Keratinocyte (primary cell): ENCODE results near the gene SLCO3A1. TPM values are rescaled to one million over a fixed set of nuclear protein-coding genes. Genes with fewer than 3 reads are reported as not detected.

ENCODE experiments used
- DNase-seq: peaks from one replicate; pipeline ENCODE4 v3.0.0-alpha.2; 2011; ENCODE audit warnings: low read depth, missing footprints, low spot score
- FAIRE-seq: peaks from 2 replicates; lab custom pipeline; 2011; peaks lifted over from hg19 to GRCh38; lab: Jason Lieb, UNC
- H2AFZ ChIP-seq: 2 replicates; pipeline ENCODE4 v1.6.0; 2012; ENCODE audit warnings: low read length, control low read depth, inconsistent platforms; ENCODE audit not compliant: control insufficient read depth
- H3K27ac ChIP-seq: 2 replicates; pipeline ENCODE4 v1.5.1; 2011; ENCODE audit warnings: low read length; ENCODE audit not compliant: control insufficient read depth, insufficient read depth
- H3K27me3 ChIP-seq: 3 replicates; pipeline ENCODE4 v1.6.0; 2011; ENCODE audit warnings: low read length; ENCODE audit not compliant: control insufficient read depth, insufficient read depth; ENCODE audit errors: extremely low read depth
- H3K36me3 ChIP-seq, 2 experiments: 2 replicates in 1 of 2; 3 replicates in 1 of 2; pipeline ENCODE4 v1.5.1; 2011; ENCODE audit warnings: low read length in 2 of 2, mild to moderate bottlenecking in 1 of 2; ENCODE audit not compliant: control insufficient read depth in 2 of 2, insufficient read depth in 2 of 2; ENCODE audit errors: extremely low read depth in 1 of 2
- H3K4me1 ChIP-seq: 3 replicates; pipeline ENCODE4 v1.5.1; 2011; ENCODE audit warnings: low read length; ENCODE audit not compliant: control insufficient read depth, insufficient read depth; ENCODE audit errors: extremely low read depth
- H3K4me2 ChIP-seq: 3 replicates; pipeline ENCODE4 v1.6.0; 2011; ENCODE audit warnings: low read depth, low read length; ENCODE audit not compliant: control insufficient read depth, insufficient read depth; ENCODE audit errors: extremely low read depth
- H3K4me3 ChIP-seq, 3 experiments: fragments of 200-600 bp in 1 of 3; sonication (generic) in 1 of 3; 2 replicates in 2 of 3; 3 replicates in 1 of 3; pipeline ENCODE4 v1.5.1; 2011 to 2016; ENCODE audit warnings: low read length in 3 of 3, mild to moderate bottlenecking in 3 of 3, control low read depth in 2 of 3, inconsistent platforms in 1 of 3, low read depth in 1 of 3, mixed read lengths in 1 of 3, mixed run types in 1 of 3, moderate library complexity in 1 of 3; ENCODE audit not compliant: control insufficient read depth in 2 of 3, insufficient read depth in 2 of 3; ENCODE audit errors: extremely low read depth in 1 of 3
- H3K79me2 ChIP-seq: 2 replicates; pipeline ENCODE4 v1.6.0; 2012; ENCODE audit warnings: low read length; ENCODE audit not compliant: control insufficient read depth, insufficient read depth
- H3K9ac ChIP-seq: 3 replicates; pipeline ENCODE4 v1.6.0; 2011; ENCODE audit warnings: low read length; ENCODE audit not compliant: control insufficient read depth, insufficient read depth; ENCODE audit errors: extremely low read depth
- H3K9me1 ChIP-seq: 3 replicates; pipeline ENCODE4 v1.6.0; 2011; ENCODE audit warnings: low read length; ENCODE audit not compliant: control insufficient read depth, insufficient read depth; ENCODE audit errors: extremely low read depth
- H3K9me3 ChIP-seq: 2 replicates; pipeline ENCODE4 v1.5.1; 2012; ENCODE audit warnings: low read depth, low read length; ENCODE audit not compliant: control insufficient read depth
- H4K20me1 ChIP-seq: 3 replicates; pipeline ENCODE4 v1.6.0; 2011; ENCODE audit warnings: low read length; ENCODE audit not compliant: control insufficient read depth, insufficient read depth; ENCODE audit errors: extremely low read depth
- CTCF ChIP-seq, 3 experiments: IDR thresholded peaks in 1 of 3; conservative IDR thresholded peaks in 1 of 3; optimal IDR thresholded peaks in 1 of 3; 2 replicates in 2 of 3; 3 replicates in 1 of 3; pipeline versions ENCODE3 to v1.5.1; 2011; ENCODE audit warnings: low read length in 3 of 3, mild to moderate bottlenecking in 3 of 3, moderate library complexity in 2 of 3, control low read depth in 1 of 3, inconsistent platforms in 1 of 3; ENCODE audit not compliant: insufficient read depth in 2 of 3; ENCODE audit errors: extremely low read depth in 1 of 3
- EZH2 ChIP-seq: IDR thresholded peaks from one replicate; pipeline ENCODE4 v1.6.1; 2012; ENCODE audit warnings: inconsistent platforms, mild to moderate bottlenecking, low read length, moderate library complexity
- dilution Hi-C: fragments of 300-500 bp; cut with MboI; formaldehyde crosslinking; loops from one replicate; pipeline ENCODE4 v1.7.0; 2020; ENCODE audit warnings: low sequenced_read_pairs; ENCODE audit not compliant: extremely low pct_ligation_motif_present
- polyA plus RNA-seq, 5 experiments: library from polyadenylated mRNA; depleted of rRNA in 3 of 5; stranded (reverse) in 3 of 5; stranded (forward) in 1 of 5; unstranded in 1 of 5; fragments of >200 nt; gene quantifications; 1 replicate in 1 of 5; 2 replicates in 3 of 5; 3 replicates in 1 of 5; pipeline versions ENCODE4 v1.2.1 to v1.2.3, GENCODE V29; 2011 to 2012; ENCODE audit warnings: missing spikeins in 2 of 5, low read depth in 1 of 5, low replicate concordance in 1 of 5

SLCO3A1 gene
- polyA plus RNA-seq, 1 donor (not counting 4 experiments of a cell fraction or from before 2014, with no cell fraction given), result 21.3 TPM

GRCh38 chr15:92049290-92049989 is 195.9 kb downstream of the SLCO3A1 start:
- Histone ChIP-seq H3K4me3 (no peak overlapping the region), H3K4me2 (no peak overlapping the region), H3K4me1 (peaks cover 1% of the 10 kb centered on the region), H2AFZ (no peak overlapping the region), H3K36me3 (no peaks in the 10 kb centered on the region), H3K27ac (no peak overlapping the region), H3K79me2 (peaks cover 14% of the 10 kb centered on the region), H3K9ac (no peak overlapping the region), H4K20me1 (no peaks in the 10 kb centered on the region), H3K9me3 (no peaks in the 10 kb centered on the region), H3K9me1 (no peaks in the 10 kb centered on the region), H3K27me3 (no peaks in the 10 kb centered on the region)
- DNase-seq, result no peak
- TF ChIP-seq EZH2 (no peak), CTCF (optimal IDR thresholded peaks at IDR 0.05 in 1 of 3, IDR thresholded peaks at IDR 0.05 in 1 of 3, conservative IDR thresholded peaks at IDR 0.05 in 1 of 3; ENCODE audit: extremely low read depth in 1 of 3, insufficient read depth in 2 of 3, low read length in 3 of 3) (no peak)
- no peak for FAIRE-seq
- dilution Hi-C loops, result no loop called here

GRCh38 chr15:92050220-92050898 is 196.9 kb downstream of the SLCO3A1 start:
- Histone ChIP-seq H3K4me2 (no peak overlapping the region), H3K9me3 (no peaks in the 10 kb centered on the region), H3K27me3 (no peaks in the 10 kb centered on the region), H3K9ac (no peak overlapping the region), H3K27ac (no peak overlapping the region), H3K9me1 (no peaks in the 10 kb centered on the region), H3K4me3 (no peak overlapping the region), H2AFZ (no peak overlapping the region), H3K36me3 (no peaks in the 10 kb centered on the region), H4K20me1 (no peaks in the 10 kb centered on the region), H3K4me1 (no peaks in the 10 kb centered on the region), H3K79me2 (peaks cover 11% of the 10 kb centered on the region)
- dilution Hi-C loops, result no loop called here
- TF ChIP-seq CTCF (optimal IDR thresholded peaks at IDR 0.05 in 1 of 3, IDR thresholded peaks at IDR 0.05 in 1 of 3, conservative IDR thresholded peaks at IDR 0.05 in 1 of 3; ENCODE audit: extremely low read depth in 1 of 3, insufficient read depth in 2 of 3, low read length in 3 of 3) (no peak), EZH2 (no peak)
- FAIRE-seq (no peak), DNase-seq (no peak)
